Stimulated activated CD8-positive, alpha-beta memory T cell treated with anti-CD3 and anti-CD28 coated beads, Interleukin-4, amount 100 ng/mL, for 4 hours (primary cell): ENCODE data around the gene PPP1CC.
"Not testable (repeated sequence)": the region's sequence is repeated elsewhere in the genome, so short reads cannot be mapped to it uniquely, and the experiment has no call there.

Experiments
- DNase-seq, 2 donors: peaks; one replicate each; pipeline ENCODE4 v3.0.0-alpha.2; 2020; ENCODE audit warnings: low read depth in 2 of 2, low spot score in 1 of 2

PPP1CC gene

DNA sequence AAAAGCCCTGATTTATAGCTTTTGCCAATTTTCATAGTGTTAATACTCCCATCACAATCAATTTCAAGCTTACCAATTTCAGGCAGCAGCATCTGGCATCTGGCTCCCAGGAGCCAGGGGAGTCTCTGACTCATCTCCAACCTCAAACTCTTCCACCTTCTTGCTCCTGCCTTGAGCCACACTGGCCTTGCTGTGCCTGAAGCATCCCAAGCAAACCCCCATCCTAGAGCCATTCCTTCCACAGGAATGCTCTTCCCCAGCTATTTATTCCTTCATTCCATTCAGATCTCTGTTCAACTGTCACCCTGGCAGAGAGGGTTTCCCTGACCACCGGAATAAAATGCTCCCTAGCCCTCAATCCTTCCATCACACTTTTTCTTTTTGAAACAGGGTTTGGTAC, 13.9 kb upstream of the PPP1CC start:
- no peak for DNase-seq

DNA sequence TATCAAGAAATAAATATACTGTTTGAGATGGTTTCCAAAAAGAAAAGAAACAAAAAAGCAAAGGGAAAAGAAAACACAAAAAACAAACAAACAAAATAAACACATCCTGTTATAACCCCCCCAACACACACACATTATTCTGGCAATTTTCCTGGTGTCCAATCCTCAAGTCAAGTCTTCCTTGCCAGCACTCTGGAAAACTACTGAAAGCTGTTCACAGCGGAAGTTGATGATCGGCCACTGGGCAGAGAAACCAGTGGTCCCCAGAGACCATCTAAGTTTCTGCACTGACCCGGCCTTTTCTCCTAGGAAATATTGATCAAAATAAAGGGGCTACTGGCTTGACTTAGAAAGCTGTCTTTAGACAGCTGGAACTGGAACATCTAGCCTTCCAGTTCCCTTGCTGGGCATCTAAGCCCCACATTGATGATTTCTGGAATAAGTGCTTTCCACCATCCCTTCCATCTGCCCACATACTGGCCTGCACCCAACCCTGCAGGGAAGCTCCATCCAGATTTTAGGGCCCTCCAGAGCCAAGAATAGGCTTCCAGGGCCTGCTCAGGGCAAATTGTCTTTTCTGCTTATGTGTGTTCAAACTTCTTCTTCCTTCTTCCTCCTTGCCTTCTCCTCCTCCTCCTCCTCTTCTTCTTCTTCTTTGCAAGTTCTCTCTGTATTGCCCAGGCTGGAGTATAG, 11.6 kb upstream of the PPP1CC start:
- no peak for DNase-seq

DNA sequence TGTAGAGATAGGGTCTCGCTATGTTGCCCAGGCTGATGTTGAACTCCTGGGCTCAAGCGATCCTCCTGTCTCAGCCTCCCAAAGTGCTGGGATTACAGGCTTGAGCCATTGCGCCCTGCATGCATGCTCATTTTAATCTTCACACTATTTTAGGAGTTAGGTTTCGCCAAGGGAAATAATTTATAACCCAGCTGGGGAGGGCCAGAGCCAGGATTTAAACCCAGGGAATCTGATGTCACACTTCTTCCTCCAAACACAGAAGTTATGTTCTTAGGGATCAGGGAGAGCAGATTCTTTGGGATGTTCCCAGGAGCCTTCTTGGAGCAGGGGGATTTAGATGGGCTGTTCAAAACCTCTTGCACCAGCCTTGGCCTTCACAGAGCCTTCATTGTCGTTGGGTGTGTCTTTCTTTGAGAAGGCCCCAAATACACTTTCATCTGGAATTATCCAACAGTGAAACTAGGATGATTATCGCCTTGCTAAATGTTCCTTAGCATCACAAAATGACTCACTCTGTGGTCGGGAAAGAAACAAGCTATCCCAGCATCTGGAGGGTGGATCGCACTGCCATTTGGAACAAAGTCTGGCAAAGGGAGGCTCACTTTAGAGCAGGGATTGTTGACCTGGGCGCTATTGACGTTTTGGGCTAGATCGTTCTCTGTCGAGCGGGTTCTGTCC, 8.2 kb upstream of the PPP1CC start:
- no peak for DNase-seq

DNA sequence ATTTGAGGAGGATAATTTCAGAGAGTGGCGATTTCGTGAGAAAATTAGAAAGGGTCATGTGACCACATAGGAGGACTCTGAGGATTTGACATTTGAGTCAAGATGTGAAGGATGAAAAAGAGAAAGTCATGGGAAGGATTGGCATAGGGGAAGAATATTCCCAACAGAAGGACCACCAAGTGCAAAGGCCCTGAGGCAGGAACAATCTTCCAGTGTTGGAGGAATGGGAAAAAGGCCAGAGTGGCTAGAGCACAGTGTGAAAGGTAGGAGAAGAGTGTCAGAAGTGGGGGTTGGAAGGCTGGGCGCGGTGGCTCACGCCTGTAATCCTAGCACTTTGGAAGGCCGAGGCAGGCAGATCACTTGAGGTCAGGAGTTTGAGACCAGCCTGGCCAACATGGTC, 3.9 kb upstream of the PPP1CC start:
- no peak for DNase-seq

DNA sequence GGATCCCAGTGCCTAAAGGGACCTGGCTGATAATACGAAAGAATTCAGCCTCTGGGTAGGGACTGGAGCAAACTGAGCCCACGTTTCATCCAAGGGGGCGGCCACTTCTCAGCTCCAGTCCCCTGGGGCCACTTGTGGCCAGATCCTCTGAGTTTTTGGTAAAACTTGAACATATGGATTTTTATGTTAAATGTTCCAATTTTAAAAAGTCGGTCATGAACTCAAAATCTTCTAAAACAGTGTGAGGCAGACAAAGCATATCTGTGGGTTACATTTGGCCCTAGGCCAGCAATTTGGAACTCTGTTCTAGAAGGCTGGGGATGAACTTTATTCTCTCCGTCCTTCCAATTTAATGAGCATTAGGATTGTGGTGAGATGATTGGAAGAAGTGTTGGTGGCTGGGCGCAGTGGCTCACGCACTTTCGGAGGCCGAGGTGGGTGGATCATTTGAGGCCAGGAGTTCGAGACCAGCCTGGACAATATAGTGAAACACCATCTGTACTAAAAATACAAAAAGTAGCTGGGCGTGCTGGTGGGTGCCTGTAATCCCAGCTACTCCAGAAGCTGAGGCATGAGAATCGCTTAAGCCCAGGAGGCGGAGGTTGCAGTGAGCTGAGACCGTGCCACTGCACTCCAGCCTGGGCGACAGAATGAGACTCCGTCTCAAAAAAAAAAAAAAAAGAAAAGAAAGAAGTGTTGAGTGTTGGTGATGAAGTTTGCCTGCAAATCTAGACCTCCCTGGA, 3.0 kb upstream of the PPP1CC start:
- DNase-seq, result no peak

DNA sequence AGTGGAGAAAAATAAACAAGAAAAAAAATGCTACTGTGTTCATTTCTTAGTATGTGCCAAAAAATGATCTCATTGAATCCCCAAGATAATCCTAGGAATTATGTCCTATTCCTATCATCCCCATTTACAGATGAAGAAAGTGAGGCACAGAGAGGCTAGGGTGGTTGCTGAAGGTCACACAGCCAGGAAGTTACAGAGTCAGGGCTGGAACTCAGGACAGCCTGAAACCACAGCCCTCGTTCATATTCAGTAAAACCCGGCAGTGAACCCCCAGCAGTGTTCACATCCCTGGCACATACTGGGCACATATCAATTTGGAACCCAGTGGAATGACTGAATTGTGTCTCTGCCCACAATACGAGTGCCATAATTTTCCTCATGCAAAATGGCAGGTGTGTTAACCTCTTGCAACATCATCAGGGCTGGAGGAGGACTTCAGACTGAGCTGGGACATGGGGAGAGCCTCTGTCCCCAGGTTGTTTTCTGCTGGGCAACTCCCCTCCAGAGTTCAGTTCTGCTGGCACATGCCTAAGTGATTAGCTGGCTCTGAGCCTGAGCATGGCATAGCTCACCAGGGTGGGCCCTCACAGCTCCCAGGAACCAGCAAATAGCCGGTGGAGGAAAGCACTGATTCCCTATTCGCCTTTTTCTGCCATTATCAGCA, 2.0 kb upstream of the PPP1CC start:
- no peak for DNase-seq

DNA sequence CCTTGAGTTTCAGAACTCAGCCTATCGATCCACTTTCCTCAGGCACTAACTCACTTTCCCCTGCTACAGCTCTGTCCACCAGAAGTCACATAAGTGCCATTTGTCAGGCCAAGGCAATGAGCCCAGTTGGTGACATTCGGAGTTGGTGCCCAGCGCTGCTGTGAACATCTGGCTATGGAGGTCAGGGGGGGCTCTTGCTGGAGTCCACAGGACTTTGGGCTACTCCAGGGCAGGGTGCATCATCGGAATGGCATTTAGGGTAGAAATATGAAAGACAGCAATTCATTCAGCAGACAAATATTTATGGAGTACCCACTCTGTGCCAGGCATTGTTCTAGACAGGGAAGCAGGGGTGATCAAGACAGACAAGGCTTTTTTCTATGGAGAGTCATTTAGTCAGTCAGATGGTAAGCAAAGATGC, 1.5 kb upstream of the PPP1CC start:
- DNase-seq, result no peak

DNA sequence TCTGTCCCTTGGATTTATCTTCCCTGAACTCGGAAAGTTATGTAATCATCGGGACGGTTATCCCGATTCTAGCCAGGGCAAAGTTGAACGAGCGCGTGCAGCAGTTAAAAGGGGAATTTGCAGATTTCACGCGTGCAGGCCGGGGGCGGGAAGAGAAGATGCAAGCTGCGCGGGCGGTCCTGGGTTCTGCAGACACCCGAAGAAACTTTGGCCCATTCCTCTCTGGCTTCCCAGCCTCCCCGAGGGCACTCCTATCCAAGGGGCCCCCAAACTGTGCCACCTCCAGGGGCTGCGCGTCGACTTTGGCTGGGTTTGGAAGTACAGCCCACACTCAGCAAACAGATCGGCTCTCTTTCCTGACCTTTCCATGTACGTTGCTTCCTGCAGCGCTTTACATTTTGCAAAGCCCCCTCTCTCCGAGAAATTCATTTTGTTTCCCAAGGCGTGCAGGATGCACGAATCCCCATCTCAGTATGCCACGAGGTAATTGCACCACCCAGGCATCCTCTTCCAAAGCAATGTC, 941 bp upstream of the PPP1CC start:
- no peak for DNase-seq

DNA sequence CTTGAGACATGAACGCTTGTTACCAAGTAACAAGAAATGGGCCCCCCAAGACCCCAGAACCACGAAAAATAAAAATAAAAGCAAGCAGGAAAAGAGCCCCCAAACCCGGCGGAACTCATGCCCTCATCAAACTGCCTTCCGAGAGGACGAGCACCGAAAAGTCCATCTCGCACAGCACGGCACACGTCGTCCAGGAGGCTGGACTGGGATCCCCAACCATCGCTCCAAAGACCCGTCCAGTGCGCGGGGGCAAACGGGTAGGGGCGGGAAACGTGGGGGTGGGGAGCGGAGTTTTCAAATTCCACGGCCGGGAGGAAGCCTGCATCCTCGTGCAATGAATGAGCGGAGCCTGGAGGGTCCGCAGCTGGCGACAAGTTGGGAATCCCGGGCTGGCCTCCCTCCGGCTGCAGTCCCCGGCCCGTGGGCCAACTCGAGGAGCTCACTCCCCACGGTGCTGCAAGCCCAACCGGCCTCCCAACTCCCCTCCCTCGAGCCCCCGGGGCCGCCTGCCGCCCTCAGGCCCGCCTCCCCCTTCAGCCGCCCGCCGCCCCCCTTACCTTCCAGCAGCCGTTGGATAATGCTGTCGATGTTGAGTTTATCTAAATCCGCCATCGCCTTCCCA, 484 bp downstream of the PPP1CC start:
- no peak for DNase-seq

DNA sequence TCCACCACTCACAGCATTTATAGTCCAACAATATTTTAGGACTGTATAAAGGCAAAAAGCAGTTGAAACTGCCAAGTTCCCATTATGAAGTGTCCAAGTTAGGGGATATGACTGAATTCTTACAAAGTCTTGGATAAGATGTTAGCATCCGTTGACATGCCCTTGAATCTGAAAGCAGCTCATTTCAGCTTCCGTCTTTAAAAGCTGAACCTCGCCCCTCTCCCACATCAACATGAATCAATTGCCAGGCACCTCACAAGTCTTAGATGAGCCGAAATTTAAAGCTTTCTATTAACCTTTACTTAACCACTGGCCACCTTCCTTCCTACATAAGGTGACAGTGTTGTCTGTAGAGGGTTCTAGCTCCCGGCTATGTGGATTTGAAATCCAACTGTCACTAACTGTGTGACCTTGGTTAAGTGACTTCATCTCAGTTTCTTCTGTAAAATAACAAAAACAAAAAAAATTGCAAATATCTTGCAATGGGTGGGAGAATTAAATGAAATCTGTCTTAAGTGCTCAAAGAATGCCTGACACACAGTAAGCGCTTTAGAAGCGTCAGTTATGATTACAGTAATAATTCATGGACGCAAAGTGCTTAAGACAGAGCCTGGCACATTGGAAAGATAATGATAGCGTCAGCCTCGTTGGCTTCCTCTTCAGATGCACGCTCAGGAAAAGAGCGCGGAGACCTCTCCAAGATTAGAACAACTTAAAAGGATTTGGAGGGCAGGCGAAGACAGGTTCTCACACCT, 1.2 kb downstream of the PPP1CC start:
- DNase-seq, result no peak

DNA sequence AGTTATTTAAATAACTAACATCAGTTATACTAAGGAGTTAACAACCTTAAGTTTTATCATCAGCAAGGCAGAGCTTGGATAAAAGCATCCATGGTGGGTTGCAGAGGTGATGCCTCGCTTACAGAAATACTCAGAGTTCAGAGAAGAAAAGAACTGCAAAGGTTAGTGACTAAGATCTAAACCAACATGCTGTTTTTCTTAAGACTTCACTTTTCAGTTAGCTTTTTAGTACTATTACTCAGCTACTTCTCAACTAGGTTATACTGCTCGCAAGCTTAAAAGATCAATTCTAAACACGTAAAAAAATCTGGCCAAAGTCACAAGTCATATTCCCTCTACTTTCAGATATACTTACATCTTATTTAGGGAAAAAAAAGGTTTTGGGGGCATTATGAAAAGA, 2.8 kb downstream of the PPP1CC start:
- no peak for DNase-seq

DNA sequence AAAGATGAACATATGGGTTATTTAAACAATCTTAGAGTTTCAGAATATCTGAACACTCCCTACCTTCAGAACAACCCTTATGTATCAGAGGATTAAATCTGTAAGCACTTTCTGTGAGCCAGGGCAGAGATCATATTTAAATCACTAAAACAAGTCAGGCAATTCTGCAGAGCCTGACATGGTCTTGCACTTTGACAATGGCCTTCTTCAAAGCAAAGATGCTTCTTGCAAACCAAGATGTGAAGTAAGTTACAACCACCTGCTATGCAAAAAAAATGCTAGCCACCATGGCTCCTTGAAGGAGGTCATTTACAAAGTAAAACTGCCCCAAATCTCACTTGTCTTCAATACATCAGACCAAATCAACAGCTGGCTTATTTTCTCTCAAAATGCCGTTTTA, 3.2 kb downstream of the PPP1CC start:
- no peak for DNase-seq

DNA sequence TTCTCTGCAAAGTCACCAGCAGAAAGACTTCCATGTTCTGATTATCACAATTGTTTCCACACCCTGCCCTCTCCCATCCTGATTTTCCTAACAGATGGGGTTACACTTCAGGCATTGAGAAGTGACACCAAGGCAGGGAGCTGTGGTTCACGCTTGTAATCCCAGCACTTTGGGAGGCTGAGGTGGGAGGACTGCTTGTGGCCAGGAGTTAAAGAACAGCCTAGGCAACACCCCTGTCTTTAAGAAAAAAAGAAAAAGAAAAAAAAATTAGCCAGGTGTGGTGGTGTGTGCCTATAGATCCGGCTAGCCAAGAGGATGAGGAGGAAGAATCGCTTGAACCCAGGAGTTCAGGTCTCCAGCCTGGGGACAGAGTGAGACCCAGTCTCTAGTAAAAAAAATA, 5.2 kb downstream of the PPP1CC start:
- DNase-seq, result no peak

DNA sequence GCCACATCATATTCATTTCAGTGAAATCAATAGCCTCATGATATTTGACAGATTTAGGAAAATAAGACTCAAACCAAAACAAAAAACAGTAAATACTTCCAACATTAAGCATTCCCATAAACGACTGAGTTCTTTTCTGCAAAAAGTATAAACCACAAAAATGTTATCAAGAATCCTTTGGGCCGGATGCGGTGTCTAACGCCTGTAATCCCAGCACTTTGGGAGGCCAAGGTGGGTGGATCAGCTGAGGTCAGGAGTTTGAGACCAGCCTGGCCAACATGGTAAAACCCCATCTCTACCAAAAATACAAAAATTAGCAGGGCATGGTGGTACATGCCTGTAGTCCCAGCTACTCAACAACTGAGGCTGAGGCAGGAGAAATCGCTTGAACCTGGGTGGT, 5.7 kb downstream of the PPP1CC start:
- DNase-seq, result not testable (repeated sequence)

DNA sequence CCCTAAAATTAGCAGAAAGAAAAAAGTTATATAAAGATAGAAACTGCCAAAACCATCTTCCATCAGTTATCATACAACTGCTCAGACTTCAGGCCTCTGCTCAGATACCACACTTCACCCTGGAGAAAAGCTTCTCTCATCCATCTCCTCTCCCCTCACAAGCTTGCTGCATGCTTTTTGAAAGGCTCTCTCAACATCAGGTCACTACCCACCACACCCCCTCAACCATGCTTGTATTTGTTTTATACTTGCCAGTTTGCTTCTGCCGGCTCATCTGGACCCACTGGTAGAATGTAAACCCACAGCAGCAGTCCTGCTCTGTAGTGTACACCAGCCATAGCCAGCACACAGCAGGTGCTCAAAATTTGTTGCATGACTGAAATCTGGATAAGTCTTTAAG, 8.8 kb downstream of the PPP1CC start:
- DNase-seq, result no peak

DNA sequence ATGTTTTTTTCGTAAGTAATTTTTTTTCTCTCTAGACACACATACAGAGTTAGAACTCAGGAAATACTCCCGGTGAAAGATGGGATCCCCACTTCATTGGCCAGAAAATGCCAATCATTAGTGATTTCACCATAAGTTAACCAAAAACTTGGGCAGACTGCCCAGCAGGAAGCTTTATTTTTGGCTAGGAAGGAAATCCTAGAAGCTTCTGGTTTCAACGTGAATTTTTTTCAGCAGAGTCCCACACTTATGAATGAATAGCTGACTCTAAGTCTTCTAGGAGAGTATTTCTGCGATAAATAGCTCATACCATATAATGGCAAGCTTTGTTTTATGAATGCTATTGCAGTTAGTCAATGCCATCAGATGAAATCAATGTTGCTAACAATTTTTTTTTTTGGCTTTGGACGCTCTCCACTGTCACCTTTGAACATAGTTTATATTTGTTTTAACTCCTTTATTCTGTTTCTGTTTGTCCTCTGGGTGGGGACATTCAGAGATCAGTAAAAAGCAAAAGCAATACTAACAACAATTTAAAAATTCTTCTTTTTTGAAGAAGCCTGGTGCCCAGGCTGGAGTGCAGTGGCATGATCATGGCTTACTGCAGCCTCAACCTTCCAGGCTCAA, 9.5 kb downstream of the PPP1CC start:
- DNase-seq, result no peak

DNA sequence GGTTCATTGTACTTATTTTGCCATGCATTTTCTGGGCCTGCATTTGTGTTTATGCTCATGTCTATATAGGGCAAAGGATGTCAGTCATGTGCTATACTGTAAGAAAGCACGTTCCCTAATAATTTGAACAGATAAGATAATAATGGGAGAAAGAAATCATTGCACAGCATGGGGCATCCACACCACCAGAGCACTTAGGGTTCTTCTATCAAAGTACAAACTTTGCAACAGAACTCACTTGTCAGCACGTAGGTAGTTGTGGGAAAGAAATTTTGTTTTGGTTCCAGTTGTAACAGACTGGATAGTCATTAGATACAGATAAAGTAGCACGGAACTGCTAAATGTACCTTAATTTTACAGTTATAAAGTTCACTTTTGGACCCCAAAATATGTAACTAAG, 10.1 kb downstream of the PPP1CC start:
- DNase-seq, result no peak

DNA sequence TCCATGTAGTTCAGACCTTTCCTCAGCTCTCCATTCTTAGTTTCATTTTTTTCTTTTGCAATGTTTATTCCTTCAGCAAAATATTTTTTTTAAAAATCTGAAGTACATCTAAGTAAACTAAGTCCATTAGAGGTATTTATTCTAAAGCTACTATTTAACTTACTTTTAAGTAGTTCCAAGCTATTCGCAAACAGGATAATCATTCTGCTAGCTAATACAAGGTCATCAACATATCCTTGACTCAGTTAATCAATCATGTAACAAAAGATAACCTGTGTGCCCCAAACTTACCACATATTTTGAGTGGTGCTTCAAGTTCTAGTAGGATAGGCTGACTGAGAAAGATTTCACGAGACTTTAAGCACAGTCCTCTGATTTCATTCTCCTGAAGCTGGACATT, 11.2 kb downstream of the PPP1CC start:
- no peak for DNase-seq

DNA sequence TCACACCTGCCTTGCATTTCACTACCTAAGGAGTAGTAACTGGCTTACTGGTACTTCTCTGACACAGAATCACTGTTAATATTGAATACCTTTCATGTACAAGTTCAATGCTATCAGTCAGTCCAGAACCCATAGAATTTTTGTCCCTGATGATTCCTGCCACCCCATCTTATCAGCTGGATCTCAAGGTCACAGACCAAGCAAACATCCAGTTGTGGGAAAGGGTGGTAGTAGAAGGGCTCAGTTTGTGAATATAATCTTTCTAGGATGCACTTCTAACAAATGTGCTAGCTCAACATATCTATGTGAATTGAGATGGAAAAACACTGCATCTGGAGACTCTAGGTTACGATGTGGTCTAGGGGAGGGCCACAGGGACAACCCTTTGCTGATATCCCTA, 14.1 kb downstream of the PPP1CC start:
- DNase-seq, result no peak
